Measurements from ENCODE around the gene MYO15A. TPM values are rescaled to one million over a fixed set of nuclear protein-coding genes. Genes with fewer than 3 reads are reported as not detected.

Gene MYO15A
- total RNA-seq, 2 experiments from 2014 or later, result 0.98 to 1.4 TPM

DNA sequence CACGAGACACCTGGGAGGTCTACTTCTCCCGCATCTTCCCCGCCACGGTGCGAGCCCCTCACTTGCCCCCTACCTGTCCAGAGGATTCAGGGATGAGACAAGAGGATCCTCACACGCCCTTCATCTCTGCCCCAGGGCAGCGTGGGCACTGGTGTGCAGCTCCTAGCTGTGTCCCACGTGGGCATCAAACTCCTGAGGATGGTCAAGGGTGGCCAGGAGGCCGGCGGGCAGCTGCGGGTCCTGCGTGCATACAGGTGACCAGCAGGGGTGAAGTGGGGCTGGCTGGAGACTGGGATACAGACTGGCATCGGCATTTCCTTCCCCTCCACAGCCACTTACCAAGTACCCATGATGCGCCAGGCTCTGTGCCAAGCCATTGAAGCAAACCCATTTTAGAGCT lies 46.6 kb downstream of the MYO15A start:
- Histone ChIP-seq H3K4me1 (ENCODE audit: insufficient read depth, low read length, poor library complexity, severe bottlenecking) (peaks cover 27% of the 10 kb centered on the region), H4K20me1 (ENCODE audit: insufficient read depth, low read length) (no peaks in the 10 kb centered on the region), H3K79me2 (ENCODE audit: insufficient read depth, low read depth, low read length) (no peaks in the 10 kb centered on the region), H3K4me3 (ENCODE audit: low read depth, low read length, poor library complexity, severe bottlenecking) (no peak overlapping the region), H3K4me2 (ENCODE audit: low read length) (no peak overlapping the region), H3K27ac (ENCODE audit: low read depth, low read length, poor library complexity, severe bottlenecking) (no peak overlapping the region), H3K9me3 (ENCODE audit: low read length) (no peaks in the 10 kb centered on the region), H3K36me3 (ENCODE audit: insufficient read depth, low read length) (no peaks in the 10 kb centered on the region), H3K9me2 (ENCODE audit: insufficient read depth, low read length) (no peaks in the 10 kb centered on the region), H2AFZ (ENCODE audit: low read length) (no peak overlapping the region)
- DNase-seq (ENCODE audit: low spot score), result no peak
- BruUV-seq (replicated peaks), result no TSS peak
- intact Hi-C loops (cut with micrococcal nuclease; ENCODE audit: unreplicated experiment), result loop anchor here (10.0 kb wide), 1 partner anchor 60 kb away; no protein-coding TSS in a partner anchor
- CTCF ChIA-PET (ENCODE audit: unreplicated experiment), result interaction anchor here (1.3 kb wide), 1 partner anchor 11 kb away, joined by 3 read pairs; no protein-coding TSS in a partner anchor
- POLR2A ChIA-PET, result interaction anchor here (0.6 kb wide), 1 partner anchor 25 kb away, joined by 3 read pairs; no protein-coding TSS in a partner anchor
- TF ChIP-seq EZH2phosphoT487 (IDR thresholded peaks at IDR 0.05; ENCODE audit: borderline replicate concordance, low read depth, low read length), result no peak
- TF ChIP-seq, protein P1, sequence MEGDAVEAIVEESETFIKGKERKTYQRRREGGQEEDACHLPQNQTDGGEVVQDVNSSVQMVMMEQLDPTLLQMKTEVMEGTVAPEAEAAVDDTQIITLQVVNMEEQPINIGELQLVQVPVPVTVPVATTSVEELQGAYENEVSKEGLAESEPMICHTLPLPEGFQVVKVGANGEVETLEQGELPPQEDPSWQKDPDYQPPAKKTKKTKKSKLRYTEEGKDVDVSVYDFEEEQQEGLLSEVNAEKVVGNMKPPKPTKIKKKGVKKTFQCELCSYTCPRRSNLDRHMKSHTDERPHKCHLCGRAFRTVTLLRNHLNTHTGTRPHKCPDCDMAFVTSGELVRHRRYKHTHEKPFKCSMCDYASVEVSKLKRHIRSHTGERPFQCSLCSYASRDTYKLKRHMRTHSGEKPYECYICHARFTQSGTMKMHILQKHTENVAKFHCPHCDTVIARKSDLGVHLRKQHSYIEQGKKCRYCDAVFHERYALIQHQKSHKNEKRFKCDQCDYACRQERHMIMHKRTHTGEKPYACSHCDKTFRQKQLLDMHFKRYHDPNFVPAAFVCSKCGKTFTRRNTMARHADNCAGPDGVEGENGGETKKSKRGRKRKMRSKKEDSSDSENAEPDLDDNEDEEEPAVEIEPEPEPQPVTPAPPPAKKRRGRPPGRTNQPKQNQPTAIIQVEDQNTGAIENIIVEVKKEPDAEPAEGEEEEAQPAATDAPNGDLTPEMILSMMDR (conservative IDR thresholded peaks at IDR 0.05; ENCODE audit: low read length), result no peak

DNA sequence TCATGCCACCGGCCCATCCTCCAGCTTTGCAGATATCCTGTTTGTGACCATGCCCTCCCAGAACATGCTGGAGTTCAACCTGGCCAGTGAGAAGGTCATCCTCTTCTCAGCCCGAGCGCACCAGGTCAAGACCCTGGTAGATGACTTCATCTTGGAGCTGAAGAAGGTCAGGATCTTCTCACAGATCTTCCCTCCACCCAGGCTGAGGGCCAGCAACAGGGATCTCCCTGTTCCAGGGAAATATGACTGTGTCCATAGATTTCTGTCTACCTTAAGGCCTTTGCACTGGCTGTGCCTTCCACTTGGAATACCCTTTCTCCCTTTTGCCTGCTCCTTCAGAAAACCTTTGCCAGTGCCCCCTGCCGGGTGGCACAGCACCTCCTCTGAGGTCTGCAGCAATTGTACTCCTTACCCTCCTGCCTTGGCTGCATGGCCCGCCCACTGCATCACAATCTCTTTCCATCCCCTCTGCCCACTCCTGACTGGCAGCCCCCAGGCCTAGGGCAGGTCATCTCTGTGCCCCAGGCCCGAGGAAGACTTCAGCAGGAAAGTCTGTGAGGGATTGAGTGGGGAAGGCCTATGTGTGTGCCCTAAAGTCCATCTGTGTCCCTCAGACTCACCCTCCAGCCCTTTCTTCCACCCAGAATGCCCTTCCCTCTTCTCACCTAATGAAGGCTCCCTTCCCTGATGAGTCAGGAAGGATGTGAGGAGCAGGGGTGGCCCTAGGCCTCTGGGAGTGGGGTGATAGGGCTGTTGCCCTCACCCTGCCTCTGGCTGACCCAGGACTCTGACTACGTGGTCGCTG lies 47.8 kb downstream of the MYO15A start:
- Histone ChIP-seq H3K4me3 (ENCODE audit: low read depth, low read length, poor library complexity, severe bottlenecking) (no peak overlapping the region), H3K79me2 (ENCODE audit: insufficient read depth, low read depth, low read length) (no peaks in the 10 kb centered on the region), H2AFZ (ENCODE audit: low read length) (no peak overlapping the region), H3K9me2 (ENCODE audit: insufficient read depth, low read length) (no peaks in the 10 kb centered on the region), H3K36me3 (ENCODE audit: insufficient read depth, low read length) (no peaks in the 10 kb centered on the region), H3K27ac (ENCODE audit: low read depth, low read length, poor library complexity, severe bottlenecking) (no peak overlapping the region), H4K20me1 (ENCODE audit: insufficient read depth, low read length) (no peaks in the 10 kb centered on the region), H3K9me3 (ENCODE audit: low read length) (no peaks in the 10 kb centered on the region), H3K4me1 (ENCODE audit: insufficient read depth, low read length, poor library complexity, severe bottlenecking) (peaks cover 33% of the 10 kb centered on the region), H3K4me2 (ENCODE audit: low read length) (no peak overlapping the region)
- TF ChIP-seq EZH2phosphoT487 (IDR thresholded peaks at IDR 0.05; ENCODE audit: borderline replicate concordance, low read depth, low read length), result no peak
- TF ChIP-seq, protein P1 (conservative IDR thresholded peaks at IDR 0.05; ENCODE audit: low read length), result peak; percentile 60
- ChIA-PET CTCF (ENCODE audit: unreplicated experiment) (interaction anchor here (1.3 kb wide), 1 partner anchor 10 kb away, joined by 3 read pairs; no protein-coding TSS in a partner anchor), POLR2A (no interaction called here)
- intact Hi-C loops (cut with micrococcal nuclease; ENCODE audit: unreplicated experiment), result loop anchor here (10.0 kb wide), 1 partner anchor 62 kb away; no protein-coding TSS in a partner anchor
- no TSS peak for BruUV-seq (replicated peaks)
- no peak for DNase-seq (ENCODE audit: low spot score)

DNA sequence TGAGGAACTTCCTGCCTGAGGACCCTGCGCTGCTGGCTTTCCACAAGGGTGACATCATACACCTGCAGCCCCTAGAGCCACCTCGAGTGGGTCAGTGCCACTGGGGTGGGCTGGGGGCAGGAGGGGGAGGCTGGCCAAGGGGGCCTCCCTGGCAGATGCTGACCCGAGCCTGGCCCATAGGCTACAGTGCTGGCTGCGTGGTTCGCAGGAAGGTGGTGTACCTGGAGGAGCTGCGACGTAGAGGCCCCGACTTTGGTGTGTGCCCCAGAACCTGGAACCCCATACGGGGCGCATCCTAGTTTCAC lies 48.4 kb downstream of the MYO15A start:
- Histone ChIP-seq H2AFZ (ENCODE audit: low read length) (no peak overlapping the region), H3K4me3 (ENCODE audit: low read depth, low read length, poor library complexity, severe bottlenecking) (no peak overlapping the region), H3K4me1 (ENCODE audit: insufficient read depth, low read length, poor library complexity, severe bottlenecking) (peaks cover 34% of the 10 kb centered on the region), H4K20me1 (ENCODE audit: insufficient read depth, low read length) (no peaks in the 10 kb centered on the region), H3K4me2 (ENCODE audit: low read length) (no peak overlapping the region), H3K27ac (ENCODE audit: low read depth, low read length, poor library complexity, severe bottlenecking) (no peak overlapping the region), H3K9me3 (ENCODE audit: low read length) (no peaks in the 10 kb centered on the region), H3K79me2 (ENCODE audit: insufficient read depth, low read depth, low read length) (no peaks in the 10 kb centered on the region), H3K36me3 (ENCODE audit: insufficient read depth, low read length) (no peaks in the 10 kb centered on the region), H3K9me2 (ENCODE audit: insufficient read depth, low read length) (no peaks in the 10 kb centered on the region)
- POLR2A ChIA-PET, result no interaction called here
- no TSS peak for BruUV-seq (replicated peaks)
- TF ChIP-seq, protein P1 (conservative IDR thresholded peaks at IDR 0.05; ENCODE audit: low read length), result no peak
- no peak for TF ChIP-seq EZH2phosphoT487 (IDR thresholded peaks at IDR 0.05; ENCODE audit: borderline replicate concordance, low read depth, low read length)
- intact Hi-C loops (cut with micrococcal nuclease; ENCODE audit: unreplicated experiment), result loop anchor here (10.0 kb wide), 1 partner anchor 62 kb away; no protein-coding TSS in a partner anchor
- DNase-seq (ENCODE audit: low spot score), result no peak
- CTCF ChIA-PET (ENCODE audit: unreplicated experiment), result no interaction called here
